Panc1 (cell line): ENCODE measurements around the gene FREM3.

ENCODE experiments used
- TCF7L2 ChIP-seq: IDR thresholded peaks from 2 replicates; pipeline ENCODE4 v1.6.1; 2011; ENCODE audit warnings: mild to moderate bottlenecking, low read depth, low read length, inconsistent platforms
- TF ChIP-seq, protein P1 (sequence below): fragments of 450-650 bp; IDR thresholded peaks from 2 replicates; pipeline ENCODE4 v1.5.1; 2017; ENCODE audit warnings: mild to moderate bottlenecking

DNA sequence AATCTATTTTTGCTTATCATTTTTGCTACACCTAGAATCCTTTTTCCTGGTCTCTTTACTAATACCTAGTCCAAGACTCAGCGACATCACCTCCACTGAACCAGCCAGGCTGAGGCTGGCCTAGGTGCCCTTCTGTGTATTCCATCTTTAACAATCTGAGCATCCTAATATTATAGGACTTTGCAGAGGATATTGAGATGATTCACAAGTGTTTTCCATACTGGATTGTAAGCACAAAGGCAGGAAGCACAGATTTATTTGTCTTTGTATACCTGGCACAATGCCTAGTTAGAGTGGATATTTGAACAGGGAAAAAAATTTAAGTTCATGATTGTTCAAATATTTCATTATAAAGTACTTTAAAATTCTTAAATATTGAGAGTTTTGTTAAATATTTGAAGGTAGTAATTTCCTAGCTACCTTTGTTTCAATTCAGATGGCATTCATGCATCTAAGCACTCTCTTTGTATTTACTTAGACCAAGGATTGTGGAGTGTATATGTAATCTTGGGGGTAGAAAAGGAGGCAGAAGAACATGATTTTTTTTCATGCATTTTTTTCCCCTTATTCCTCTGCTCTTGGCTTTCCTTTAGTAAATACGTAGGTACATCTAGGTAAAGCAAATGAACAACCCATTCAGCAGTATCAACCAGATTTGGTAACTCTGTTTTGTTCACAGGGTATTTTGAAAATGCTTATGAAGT, 168.5 kb downstream of the FREM3 start:
- no peak for TF ChIP-seq TCF7L2
- TF ChIP-seq, protein P1, sequence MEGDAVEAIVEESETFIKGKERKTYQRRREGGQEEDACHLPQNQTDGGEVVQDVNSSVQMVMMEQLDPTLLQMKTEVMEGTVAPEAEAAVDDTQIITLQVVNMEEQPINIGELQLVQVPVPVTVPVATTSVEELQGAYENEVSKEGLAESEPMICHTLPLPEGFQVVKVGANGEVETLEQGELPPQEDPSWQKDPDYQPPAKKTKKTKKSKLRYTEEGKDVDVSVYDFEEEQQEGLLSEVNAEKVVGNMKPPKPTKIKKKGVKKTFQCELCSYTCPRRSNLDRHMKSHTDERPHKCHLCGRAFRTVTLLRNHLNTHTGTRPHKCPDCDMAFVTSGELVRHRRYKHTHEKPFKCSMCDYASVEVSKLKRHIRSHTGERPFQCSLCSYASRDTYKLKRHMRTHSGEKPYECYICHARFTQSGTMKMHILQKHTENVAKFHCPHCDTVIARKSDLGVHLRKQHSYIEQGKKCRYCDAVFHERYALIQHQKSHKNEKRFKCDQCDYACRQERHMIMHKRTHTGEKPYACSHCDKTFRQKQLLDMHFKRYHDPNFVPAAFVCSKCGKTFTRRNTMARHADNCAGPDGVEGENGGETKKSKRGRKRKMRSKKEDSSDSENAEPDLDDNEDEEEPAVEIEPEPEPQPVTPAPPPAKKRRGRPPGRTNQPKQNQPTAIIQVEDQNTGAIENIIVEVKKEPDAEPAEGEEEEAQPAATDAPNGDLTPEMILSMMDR, result no peak; the same call in 1 of the 2 replicates
